Glomerular endothelial cell (primary cell): ENCODE measurements around the gene LTBP1. TPM values are rescaled to one million over a fixed set of nuclear protein-coding genes. Genes with fewer than 3 reads are reported as not detected.
"Not testable (repeated sequence)": the region's sequence is repeated elsewhere in the genome, so short reads cannot be mapped to it uniquely, and the experiment has no call there.

Experiments used
- DNase-seq: peaks from one replicate; pipeline ENCODE4 v3.0.0-alpha.2; 2011; ENCODE audit warnings: low read depth, low spot score; ENCODE audit errors: extremely low read depth
- total RNA-seq: library from RNA; depleted of rRNA; stranded (reverse); fragments of >200 nt; gene quantifications from 2 replicates; pipeline ENCODE4 v1.2.3, GENCODE V29; 2015

LTBP1 gene
- total RNA-seq, 1 donor from 2014 or later = 63.4 TPM

DNA sequence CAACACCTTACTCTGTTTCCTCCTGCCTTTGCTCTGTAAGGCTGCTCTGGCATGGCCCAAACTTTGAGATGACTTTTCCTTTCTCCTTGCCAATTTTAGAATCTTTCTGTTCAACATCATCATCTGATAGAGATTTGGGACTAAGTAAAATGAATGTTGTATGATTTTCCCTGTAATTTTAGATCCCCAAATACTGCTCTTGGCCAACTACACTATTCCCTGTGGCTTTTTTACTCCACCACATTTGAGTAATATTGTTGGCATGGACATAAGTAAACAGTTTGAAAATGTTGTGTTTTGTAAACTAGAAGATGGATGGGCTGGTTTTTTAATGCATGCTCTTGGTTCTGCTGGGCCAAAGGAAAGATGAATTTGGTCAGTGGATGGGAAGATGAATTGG, 12.1 kb downstream of the LTBP1 start:
- no peak for DNase-seq

DNA sequence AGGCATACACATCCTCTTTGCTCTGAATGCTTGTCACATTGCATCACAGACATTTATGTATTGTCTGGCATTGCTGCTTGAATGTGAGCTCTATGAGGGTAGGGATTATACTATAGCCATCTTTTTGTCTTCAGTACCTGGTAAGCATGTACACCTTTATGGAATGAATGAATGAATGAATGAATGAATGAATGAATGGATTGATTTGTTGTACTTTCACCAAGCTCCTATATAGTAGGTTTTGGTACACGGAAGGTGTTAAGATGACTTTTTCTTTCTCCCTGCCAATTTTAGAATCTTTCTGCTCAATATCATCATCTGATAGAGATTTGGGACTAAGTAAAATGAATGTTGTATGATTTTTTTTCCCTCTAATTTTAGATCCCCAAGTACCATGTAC, 13.5 kb downstream of the LTBP1 start:
- DNase-seq = no peak

DNA sequence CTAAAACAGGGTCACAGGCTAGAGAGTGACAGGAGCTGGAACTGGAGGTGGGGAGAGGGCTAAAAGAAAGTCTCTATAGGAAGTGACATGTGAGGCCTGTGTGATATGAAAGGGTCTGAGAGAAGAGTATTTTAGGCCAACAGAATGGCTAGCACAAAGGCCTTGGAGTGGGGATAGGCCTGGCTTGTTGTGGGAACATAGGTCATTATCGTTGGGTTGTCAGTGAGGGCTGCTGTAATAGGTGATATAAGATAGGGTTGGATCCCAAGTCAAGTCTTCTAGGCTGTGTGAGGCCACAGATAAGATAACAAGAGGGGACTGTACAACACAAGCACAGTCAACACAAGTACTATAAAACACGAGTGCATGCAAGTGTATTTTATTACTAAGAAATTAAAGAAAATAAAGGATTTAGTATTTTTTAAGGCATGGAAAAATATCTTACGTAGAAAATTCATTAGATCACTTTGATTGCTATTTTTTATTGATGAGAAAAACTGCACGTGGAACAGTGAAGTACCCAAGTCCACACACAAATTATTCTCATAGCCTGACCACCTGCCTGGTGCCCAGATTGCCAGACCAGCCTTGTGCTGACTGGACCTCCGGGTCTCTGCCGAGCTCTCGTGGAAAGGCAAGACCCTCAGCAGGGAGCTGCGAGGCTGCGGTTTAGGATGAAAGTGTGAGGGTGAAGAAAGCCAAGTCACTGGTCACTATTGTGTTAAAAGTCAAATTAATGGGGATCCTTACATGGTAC, 14.1 kb downstream of the LTBP1 start:
- no peak for DNase-seq

DNA sequence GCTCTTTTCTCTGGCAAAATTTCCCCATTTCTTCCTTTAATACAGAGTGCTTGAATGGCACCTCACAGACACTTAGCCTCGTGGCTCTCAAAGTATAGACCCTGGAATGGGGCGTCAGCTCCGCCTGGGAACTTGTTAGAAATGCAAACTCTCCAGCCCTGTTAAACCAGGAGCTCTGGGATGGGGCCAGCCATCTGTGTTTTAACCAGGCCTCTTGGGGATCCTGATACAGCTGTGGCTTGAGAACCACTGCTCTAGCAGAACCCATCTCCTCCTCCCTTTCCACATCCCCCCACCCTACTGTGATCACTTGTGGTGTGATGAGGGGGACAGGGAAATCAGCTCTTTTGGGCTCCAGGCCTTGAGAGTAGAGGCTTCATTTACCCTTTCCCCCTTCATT, 15.9 kb downstream of the LTBP1 start:
- no peak for DNase-seq

DNA sequence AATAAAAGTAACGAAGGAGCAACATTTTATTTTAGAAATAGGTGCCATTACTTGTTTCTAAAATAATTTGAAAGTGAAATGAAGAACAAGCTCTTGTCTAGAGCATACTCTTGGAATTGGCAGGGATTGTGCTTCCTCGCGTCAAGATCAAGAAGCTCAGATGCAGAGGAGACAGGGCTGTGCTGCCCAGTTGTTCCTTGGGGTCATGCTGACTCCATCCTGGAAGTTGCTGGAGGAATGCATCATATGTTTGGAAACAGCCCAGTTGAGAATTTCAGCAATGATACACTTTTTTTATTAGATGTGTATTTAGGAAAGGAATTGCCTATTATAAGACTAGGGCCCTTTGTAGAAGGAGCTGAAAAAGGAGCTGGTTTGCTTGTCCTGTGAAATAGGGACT, 17.2 kb downstream of the LTBP1 start:
- no peak for DNase-seq

DNA sequence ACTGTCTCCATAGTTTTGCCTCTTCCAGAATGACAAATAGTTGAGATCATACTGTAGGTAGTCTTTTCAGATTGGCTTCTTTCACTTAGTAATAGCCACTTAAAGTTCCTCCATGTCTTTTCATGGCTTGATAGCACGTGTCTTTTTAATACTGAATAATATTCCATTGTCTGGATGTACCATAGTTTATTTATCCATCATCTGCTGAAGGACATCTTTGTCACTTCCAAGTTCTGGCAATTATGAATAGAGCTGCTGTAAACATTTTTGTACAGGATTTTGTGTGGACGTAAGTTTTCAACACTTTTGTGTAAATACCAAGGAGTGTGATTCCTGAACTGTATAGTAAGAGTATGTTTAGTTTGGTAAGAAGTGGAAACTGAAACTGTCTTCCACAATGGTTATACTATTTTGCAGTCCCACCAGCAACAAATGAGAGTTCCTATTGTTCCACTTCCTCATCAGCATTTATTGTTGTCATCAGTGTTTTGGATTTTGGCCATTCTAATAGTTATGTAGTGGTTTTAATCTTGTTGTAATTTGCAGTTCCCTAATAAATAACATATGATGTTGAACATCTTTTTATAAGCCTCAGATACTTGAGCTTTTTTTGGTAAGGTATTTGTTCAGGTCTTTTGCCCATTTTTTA, 18.9 kb downstream of the LTBP1 start:
- DNase-seq = no peak

DNA sequence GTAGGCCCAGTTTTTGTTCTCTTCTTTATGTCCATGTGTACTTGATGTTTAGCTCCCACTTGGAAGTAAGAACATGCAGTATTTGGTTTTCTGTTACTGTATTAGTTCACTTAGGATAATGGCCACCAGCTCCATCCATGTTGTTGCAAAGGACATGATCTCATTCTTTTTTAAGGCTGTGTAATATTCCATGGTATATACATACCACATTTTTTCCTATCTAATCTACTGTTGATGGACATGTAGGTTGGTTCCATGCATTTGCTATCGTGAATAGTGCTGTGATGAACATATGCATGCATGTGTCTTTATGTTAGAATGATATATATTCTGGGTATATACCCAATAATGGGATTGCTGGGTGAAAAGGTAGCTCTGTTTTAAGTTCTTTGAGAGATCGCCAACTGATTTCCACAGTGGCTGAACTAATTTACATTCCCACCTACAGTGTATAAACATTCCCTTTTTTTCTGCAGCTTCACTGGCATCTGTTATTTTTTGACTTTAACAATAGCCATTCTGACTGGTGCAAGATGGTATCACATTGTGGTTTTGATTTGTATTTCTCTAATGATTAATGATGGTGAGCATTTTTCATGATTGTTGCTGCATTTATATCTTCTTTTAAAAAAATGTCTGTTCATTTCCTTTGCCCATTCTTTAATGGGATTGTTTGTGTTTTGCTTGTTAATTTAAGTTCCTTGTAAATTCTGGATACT, 22.9 kb downstream of the LTBP1 start:
- no peak for DNase-seq

DNA sequence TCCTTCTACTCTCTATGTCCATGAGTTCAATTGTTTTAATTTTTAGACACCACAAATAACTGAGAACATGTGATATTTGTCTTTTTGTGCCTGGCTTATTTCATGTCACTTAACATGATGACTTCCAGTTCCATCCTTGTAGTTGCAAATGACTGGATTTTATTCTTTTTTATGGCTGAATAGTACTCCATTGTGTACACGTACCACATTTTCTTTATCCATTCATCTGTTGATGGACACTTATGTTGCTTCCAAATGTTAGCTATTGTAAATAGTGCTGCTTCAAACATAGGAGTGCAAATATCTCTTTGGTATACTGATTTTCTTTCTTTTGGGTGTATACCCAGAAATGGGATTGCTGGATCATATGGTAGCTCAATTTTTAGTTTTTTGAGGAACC, 27.0 kb downstream of the LTBP1 start:
- DNase-seq = not testable (repeated sequence)

DNA sequence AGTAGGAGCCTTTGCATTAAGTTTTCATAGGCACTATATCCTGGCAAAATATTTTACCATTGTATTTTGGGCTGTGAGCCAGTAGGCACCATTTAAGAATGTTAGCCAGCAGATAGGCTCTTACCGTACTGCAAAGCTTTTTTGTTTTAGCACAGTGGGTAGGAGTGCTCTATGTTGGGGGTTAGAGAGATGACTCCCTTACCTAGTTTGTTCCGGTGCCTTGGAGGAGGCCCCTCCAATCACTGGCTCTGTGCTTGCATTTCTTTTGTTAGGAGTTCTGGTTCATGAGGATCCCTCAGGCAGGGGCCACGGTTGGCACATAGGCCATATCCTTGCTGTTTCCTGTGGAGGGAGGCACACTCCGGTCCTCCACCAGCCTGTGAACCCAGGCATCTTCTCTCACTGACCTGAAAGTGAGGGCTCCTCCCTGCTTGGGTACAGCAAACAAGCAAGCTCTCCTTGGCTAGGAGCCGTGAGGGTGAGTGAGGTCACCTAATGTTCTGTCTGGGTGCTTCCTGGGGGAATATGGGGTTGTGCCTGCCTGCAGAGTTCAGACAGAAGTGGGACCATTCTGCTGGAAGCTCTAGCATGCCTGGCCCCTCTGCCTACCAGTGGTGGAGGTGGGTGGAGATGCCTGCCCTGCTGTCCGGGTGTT, 29.8 kb downstream of the LTBP1 start:
- no peak for DNase-seq

DNA sequence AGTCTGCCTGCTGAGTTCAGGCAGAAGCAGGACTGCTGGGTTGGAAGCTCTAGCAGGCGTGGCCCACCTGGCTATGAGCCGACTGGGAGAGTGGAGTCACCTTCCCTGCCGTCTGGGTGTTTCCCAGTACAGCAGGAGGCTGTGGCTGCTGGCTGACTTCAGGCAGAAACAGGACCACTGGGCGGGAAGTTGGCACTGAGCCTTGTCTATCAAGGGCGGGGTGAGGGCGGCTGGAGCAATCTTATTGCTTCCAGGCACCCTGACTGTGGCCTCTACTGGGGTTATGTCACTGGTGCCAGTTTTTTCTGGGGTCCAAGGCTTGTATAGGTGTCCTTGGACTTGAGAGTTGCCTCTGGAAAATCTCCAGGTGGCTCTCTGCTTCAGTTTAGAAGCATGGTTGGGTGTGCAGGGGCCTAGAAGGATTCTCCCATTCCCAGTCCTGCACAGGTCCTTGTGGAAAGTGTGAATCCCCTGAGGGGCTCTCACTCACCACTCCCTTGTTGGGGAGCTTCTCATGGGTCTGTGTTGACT, 30.5 kb downstream of the LTBP1 start:
- no peak for DNase-seq

DNA sequence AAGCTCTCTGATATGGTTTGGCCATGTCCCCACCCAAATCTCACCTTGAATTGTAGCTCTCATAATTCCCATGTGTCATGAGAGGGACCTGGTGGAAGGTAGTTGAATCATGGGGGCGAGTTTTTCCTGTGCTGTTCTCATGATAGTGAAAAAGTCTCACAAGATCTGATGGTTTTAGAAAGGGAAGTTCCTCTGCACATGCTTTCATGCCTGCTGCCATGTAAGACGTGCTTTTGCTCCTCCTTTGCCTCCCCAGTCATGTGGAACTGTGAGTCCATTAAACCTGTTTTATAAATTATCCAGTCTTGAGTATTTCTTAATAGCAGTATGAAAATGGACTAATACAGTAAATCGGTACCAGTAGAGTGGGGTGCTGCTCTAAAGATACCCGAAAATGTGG, 34.9 kb downstream of the LTBP1 start:
- no peak for DNase-seq

DNA sequence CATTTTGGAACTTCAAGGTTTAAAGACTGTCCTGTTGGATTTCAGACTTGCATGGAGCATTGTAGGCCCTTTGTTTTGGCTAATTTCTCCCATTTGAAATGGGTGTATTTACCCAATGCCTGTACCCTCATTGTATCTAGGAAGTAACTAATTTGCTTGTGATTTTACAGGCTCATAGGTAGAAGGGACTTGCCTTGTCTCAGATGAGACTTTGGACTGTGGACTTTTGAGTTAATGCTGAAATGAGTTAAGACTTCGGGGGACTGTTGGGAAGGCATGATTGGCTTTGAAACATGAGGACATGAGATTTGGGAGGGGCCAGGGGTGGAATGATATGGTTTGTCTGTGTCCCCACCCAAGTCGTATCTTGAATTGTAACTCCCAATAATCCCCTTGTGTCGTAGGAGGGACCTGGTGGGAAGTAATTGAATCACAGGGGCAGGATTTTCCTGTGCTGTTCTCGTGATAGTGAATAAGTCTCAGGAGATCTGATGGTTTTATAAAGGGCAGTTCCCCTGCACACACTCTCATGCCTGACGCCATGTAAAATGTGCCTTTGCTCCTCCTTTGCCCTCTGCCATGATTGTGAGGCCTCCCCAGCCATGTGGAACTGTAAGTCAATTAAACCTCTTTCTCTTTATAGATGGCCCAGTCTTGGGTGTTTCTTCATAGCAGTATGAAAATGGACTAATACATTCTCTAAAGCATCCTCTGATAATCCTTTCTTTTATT, 36.6 kb downstream of the LTBP1 start:
- not testable (repeated sequence) for DNase-seq

DNA sequence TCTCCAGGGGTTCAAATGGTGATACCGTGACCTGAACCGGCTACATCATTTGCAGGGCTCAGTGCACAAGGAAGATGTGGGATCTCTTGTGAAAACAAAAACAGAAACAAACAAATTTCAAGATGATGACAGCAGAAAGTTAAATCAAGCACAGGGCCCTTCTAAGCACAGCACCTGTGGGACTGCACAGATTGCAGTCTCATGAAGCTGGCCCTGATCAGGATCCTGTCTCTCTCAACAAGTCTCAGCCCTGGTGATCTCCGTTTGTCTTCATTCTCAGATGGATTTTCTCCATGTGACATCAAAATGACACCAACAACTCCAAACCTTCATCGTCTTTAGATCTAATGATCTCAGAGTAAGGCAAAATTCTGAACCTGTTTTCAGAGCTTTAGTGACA, 39.7 kb downstream of the LTBP1 start:
- DNase-seq = no peak

DNA sequence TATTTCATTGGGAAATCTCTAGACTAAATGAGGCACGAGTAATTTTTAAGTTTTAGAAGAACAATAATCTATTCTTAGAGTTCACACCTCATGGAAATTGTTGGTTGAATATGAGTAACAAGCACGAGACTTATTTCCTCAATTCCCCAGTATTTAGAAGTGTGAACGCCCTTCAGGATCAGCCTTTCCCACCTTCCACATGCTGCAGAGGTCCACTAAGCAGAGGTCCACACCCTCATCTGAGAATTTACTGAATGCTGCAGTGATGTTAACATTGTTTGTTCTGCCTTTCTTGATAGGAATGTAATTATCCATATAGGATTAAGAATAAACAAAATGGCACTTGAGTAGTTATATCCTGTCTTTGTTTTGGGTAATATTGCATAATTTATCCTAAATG, 41.8 kb downstream of the LTBP1 start:
- DNase-seq = no peak

DNA sequence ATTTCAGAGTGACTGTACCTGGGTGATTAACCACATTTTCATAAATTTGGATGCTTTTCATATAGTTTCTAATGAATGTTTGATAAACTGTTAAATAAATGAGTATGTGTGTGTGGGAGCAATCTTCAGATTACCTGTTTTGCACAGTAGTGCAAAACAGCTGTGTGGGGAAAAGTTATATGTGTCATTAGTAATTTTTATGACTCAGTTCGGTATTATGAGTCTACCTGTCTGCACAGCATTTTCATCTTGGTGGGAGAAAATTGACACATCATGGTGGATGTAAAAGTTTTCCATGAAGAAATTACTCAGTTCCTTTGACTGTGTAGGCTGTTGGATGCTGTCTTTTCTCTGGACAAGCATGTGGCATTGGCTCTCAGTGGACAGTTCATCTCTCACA, 43.8 kb downstream of the LTBP1 start:
- no peak for DNase-seq

DNA sequence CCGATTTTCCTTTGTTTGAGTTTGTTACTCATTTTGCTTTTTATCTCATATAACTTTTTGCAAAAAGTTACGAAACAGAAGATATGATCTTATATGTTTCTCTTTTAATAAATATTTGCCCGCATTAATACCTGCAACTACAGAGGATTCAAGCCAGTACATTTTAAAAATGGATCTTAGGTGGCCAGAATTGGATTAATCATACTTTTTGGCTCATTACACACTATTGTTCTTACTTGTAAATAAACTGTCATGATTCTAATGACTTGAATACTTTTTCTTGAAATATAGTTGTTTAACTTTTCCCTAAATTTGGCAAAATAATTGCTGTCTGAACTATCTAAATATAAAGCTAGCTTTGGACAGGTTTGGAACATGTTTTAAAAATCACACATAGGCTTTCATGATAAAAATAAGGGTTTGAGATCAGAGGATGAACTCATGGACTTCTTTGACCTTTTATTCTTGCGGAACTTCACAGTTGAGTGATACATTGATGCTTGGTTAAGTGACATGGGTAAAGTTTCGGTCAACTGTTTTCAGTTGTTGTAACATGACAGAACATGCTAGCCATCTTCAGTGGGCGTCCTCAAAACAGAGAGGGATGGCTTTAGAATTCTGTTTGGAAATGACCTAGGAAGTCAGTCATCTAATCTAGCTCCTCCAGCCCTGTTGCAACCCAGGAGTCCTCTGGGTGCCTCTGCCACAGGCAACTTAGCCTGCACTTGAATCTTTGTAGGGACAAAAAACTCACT, 44.5 kb downstream of the LTBP1 start:
- DNase-seq = no peak

DNA sequence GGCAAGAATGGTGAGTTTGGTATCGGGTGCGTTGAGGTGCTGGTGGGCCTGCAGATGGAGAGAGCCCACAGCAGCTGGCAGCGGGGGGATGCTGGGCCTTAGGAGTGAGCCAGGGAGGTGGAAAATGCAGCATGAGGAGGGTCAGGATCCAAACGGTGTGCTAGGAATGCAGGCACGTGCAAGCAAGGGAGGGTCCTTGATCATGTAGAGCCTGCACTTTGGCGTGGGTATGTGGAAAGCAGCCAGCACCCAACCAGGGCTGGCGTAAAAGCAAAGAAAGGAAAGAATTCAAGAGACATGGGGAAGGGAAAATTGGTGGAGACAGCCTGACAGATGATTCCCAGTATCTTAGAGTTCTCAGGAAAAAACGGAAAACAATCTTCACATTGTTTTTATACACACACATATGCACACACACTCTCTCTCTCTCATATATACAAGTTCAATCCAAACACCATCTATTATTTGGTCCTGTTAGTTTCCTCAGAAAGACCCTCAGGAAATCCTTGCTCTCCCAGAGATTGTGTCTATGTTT, 46.3 kb downstream of the LTBP1 start:
- DNase-seq = no peak

DNA sequence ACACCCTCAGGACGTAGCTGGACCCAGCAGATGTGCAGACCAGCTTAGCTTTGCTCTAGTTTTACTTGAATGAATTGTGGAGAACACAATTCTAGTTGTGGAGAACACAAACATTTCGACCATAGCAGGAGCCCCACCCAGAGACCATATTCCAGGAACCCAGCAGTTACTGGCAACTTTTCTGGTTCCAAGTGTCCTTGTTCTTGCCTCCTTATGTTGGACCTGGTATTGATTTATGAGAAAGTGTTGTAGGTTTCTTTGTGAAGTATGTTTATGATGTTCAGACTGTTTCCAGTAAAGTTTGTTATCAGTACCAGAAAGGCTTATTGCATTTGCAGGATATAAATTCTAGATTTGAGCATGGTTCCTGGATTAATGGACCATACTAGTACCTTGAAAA, 51.0 kb downstream of the LTBP1 start:
- DNase-seq = no peak

DNA sequence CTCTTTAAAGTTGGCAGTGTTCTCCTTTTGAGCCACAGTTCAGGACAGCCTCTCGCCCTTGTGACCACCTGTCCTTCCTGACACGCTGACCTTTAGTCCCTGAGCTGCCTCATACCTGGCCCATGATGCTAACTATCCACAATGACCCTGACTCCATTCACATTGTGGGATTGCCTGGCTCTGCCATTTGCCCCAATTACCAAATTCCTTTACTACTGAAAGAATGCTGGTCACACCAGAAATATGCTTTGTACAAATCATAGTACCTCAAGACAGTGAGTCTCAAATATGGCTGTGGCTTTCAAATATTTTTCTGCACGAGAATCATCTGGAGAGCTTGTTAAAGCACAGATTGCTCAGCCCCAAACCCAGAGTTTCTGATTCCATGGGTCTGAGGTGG, 54.2 kb downstream of the LTBP1 start:
- DNase-seq = no peak

DNA sequence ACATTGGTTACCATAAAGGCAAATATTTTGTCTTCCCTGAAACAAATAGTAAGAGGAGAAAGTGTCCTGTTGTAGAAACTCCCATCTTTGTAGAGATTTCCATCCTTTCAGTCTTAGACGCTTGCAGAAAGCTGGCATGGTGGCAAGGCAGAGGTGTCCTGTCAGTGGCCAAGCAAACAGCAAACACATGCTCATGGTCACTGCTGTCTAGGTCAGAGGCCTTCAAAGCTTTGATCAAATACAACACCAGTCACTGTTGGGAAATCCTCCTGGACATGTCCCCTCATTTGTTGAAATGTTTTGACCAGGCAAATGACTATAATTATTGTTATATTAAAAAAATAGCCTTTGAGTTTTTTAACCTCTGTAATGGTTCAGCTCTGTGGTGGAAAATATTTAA, 55.1 kb downstream of the LTBP1 start:
- DNase-seq = no peak
